Measurements from ENCODE around the gene COL27A1. TPM values are rescaled to one million over a fixed set of nuclear protein-coding genes. Genes with fewer than 3 reads are reported as not detected.

Gene COL27A1
- total RNA-seq = 4.0 and 4.5 TPM in 2 replicates

GRCh38 chr9:114155263-114155994, at the start of gene COL27A1:
TSS of gene COL27A1 (plus strand) at chr9:114155537. CDS start at chr9:114155951, 414 bp downstream.

GRCh38 chr9:114322831-114323531, 167.6 kb downstream of the COL27A1 start, which contains the start of gene ORM1:
TSS of gene ORM1 (plus strand) at chr9:114323098. CDS start at chr9:114323134, 36 bp downstream.

GRCh38 chr9:114329625-114330022, 174.3 kb downstream of the COL27A1 start, which contains the start of gene ORM2:
TSS of gene ORM2 (plus strand) at chr9:114329869. CDS start at chr9:114329905, 36 bp downstream.

Other genes starting within 250 kb of the COL27A1 start
- not detected in 2 replicates for gene AMBP, start 77.2 kb upstream of the COL27A1 start, total RNA-seq
- gene KIF12, start 56.2 kb upstream of the COL27A1 start, total RNA-seq = not detected in 2 replicates
- not detected in 2 replicates for gene ORM1, start 167.6 kb downstream of the COL27A1 start, total RNA-seq
- gene ORM2, start 174.3 kb downstream of the COL27A1 start, total RNA-seq = not detected in 2 replicates
- gene AKNA, start 232.4 kb downstream of the COL27A1 start, total RNA-seq = 12.5 and 14.0 TPM in 2 replicates

Data from bronchus fibroblast of lung (primary cell).